ENCODE results near the gene LRRIQ1. TPM values are rescaled to one million over a fixed set of nuclear protein-coding genes. Genes with fewer than 3 reads are reported as not detected.

The LRRIQ1 gene
- total and polyA plus RNA-seq, 4 donors, result 0.05 to 0.08 TPM; not detected in 2

- TF ChIP-seq HNF4G (IDR thresholded peaks at IDR 0.05) (no peak), HNF4A (conservative IDR thresholded peaks at IDR 0.05) (no peak), YY1 (IDR thresholded peaks at IDR 0.05) (no peak), NR2F2 (IDR thresholded peaks at IDR 0.05) (no peak), TAF1 (conservative IDR thresholded peaks at IDR 0.05) (no peak), MAX (IDR thresholded peaks at IDR 0.05) (no peak), JUND (IDR thresholded peaks at IDR 0.05) (no peak), RAD21 (IDR thresholded peaks at IDR 0.05) (no peak), EGR1 (IDR thresholded peaks at IDR 0.05; ENCODE audit: low read depth in 2 of 2) (no peak), SP1 (IDR thresholded peaks at IDR 0.05) (no peak), FOXA2 (IDR thresholded peaks at IDR 0.05) (no peak), ATF3 (IDR thresholded peaks at IDR 0.05) (no peak), GABPA (IDR thresholded peaks at IDR 0.05 in 1 of 2, conservative IDR thresholded peaks at IDR 0.05 in 1 of 2) (no peak)
- TF ChIP-seq, protein P1, sequence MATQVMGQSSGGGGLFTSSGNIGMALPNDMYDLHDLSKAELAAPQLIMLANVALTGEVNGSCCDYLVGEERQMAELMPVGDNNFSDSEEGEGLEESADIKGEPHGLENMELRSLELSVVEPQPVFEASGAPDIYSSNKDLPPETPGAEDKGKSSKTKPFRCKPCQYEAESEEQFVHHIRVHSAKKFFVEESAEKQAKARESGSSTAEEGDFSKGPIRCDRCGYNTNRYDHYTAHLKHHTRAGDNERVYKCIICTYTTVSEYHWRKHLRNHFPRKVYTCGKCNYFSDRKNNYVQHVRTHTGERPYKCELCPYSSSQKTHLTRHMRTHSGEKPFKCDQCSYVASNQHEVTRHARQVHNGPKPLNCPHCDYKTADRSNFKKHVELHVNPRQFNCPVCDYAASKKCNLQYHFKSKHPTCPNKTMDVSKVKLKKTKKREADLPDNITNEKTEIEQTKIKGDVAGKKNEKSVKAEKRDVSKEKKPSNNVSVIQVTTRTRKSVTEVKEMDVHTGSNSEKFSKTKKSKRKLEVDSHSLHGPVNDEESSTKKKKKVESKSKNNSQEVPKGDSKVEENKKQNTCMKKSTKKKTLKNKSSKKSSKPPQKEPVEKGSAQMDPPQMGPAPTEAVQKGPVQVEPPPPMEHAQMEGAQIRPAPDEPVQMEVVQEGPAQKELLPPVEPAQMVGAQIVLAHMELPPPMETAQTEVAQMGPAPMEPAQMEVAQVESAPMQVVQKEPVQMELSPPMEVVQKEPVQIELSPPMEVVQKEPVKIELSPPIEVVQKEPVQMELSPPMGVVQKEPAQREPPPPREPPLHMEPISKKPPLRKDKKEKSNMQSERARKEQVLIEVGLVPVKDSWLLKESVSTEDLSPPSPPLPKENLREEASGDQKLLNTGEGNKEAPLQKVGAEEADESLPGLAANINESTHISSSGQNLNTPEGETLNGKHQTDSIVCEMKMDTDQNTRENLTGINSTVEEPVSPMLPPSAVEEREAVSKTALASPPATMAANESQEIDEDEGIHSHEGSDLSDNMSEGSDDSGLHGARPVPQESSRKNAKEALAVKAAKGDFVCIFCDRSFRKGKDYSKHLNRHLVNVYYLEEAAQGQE (IDR thresholded peaks at IDR 0.05), result no peak
- TF ChIP-seq, protein P2, sequence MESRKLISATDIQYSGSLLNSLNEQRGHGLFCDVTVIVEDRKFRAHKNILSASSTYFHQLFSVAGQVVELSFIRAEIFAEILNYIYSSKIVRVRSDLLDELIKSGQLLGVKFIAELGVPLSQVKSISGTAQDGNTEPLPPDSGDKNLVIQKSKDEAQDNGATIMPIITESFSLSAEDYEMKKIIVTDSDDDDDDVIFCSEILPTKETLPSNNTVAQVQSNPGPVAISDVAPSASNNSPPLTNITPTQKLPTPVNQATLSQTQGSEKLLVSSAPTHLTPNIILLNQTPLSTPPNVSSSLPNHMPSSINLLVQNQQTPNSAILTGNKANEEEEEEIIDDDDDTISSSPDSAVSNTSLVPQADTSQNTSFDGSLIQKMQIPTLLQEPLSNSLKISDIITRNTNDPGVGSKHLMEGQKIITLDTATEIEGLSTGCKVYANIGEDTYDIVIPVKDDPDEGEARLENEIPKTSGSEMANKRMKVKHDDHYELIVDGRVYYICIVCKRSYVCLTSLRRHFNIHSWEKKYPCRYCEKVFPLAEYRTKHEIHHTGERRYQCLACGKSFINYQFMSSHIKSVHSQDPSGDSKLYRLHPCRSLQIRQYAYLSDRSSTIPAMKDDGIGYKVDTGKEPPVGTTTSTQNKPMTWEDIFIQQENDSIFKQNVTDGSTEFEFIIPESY (IDR thresholded peaks at IDR 0.05), result no peak
- H3K27ac ChIP-seq (ENCODE audit: low read depth in 1 of 2, low read length in 2 of 2), result no peak overlapping the region
- no peaks in the 10 kb centered on the region for H3K9me3 ChIP-seq (ENCODE audit: control insufficient read depth in 4 of 4, low read length in 3 of 4)
- no peak overlapping the region for H3K4me3 ChIP-seq (ENCODE audit: low read depth in 1 of 3, low read length in 3 of 3)
- WGBS, result 65% methylated on average over 2 of the region's 2 CpGs
- H3K4me1 ChIP-seq (ENCODE audit: control insufficient read depth in 4 of 4, insufficient read depth in 4 of 4, low read length in 3 of 4), result no peaks in the 10 kb centered on the region
- peaks cover 0 to 2% (median 0%) of the 10 kb centered on the region in 4 donors for H3K27me3 ChIP-seq (ENCODE audit: control insufficient read depth in 4 of 4, insufficient read depth in 4 of 4, low read length in 3 of 4)
- no peaks in the 10 kb centered on the region for H3K36me3 ChIP-seq (ENCODE audit: control insufficient read depth in 4 of 4, insufficient read depth in 3 of 4, low read depth in 1 of 4, low read length in 3 of 4)
- no peak overlapping the region for H3K9ac ChIP-seq (ENCODE audit: low read depth in 1 of 2, low read length in 2 of 2)
- DNase-seq (ENCODE audit: low spot score), result no peak
Observed at GRCh38 chr12:85000729-85001128, 35.4 kb upstream of the LRRIQ1 start.

DNA sequence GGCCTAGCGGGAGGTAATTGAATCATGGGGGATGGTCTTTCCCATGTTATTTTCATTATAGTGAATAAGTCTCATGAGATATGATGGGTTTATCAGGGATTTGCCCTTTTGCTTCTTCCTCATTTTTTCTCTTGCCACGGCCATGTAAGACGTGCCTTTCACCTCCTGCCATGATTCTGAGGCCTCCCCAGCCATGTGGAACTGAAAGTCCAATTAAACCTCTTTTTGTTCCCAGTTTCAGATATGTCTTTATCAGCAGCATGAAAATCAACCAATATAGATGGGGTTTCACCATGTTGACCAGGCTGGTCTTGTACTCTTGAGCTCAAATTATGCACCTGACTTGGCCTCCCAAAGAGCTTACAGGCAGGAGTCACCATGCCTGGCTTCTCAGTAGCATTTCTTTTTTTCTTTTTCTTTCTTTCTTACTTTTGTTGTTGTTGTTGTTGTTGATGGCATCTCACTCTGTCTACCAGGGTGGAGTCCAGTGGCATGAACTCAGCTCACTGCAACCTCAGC lies 33.3 kb upstream of the LRRIQ1 start:
- WGBS, result 79% methylated on average over 3 of the region's 3 CpGs
- TF ChIP-seq CTCF (IDR thresholded peaks at IDR 0.05; ENCODE audit: low read depth, low read length, missing input control) (no peak), HNF4G (IDR thresholded peaks at IDR 0.05) (no peak)
- Histone ChIP-seq H3K27me3 (ENCODE audit: control insufficient read depth in 4 of 4, insufficient read depth in 4 of 4, low read length in 3 of 4) (peaks cover 0 to 3% (median 0%) of the 10 kb centered on the region in 4 donors), H3K27ac (ENCODE audit: low read depth in 1 of 2, low read length in 2 of 2) (no peak overlapping the region), H3K9ac (ENCODE audit: low read depth in 1 of 2, low read length in 2 of 2) (no peak overlapping the region), H3K9me3 (ENCODE audit: control insufficient read depth in 4 of 4, low read length in 3 of 4) (no peaks in the 10 kb centered on the region), H3K4me3 (ENCODE audit: low read depth in 1 of 3, low read length in 3 of 3) (no peak overlapping the region), H3K36me3 (ENCODE audit: control insufficient read depth in 4 of 4, insufficient read depth in 3 of 4, low read depth in 1 of 4, low read length in 3 of 4) (no peaks in the 10 kb centered on the region), H3K4me1 (ENCODE audit: control insufficient read depth in 4 of 4, insufficient read depth in 4 of 4, low read length in 3 of 4) (peaks cover 0 to 3% (median under 1%) of the 10 kb centered on the region in 4 donors)
- DNase-seq (ENCODE audit: low spot score), result no peak

Measured in liver (tissue), 9 donors.